GM23338 (cell line): ENCODE measurements around the gene ZACN. TPM values are rescaled to one million over a fixed set of nuclear protein-coding genes. Genes with fewer than 3 reads are reported as not detected.

Source experiments
- ATAC-seq: fragments of 200-7000 bp; cut with Tn5 transposase; 3 replicates; pipeline ENCODE4 v1.9.1; 2020
- DNase-seq: peaks from one replicate; pipeline ENCODE4 v3.0.0-alpha.2; 2015; ENCODE audit warnings: low spot score
- H2AFZ ChIP-seq: fragments of 200-600 bp; sonication (generic); 2 replicates; pipeline ENCODE4 v1.8.0; 2016; ENCODE audit warnings: antibody characterized with exemption, mild to moderate bottlenecking, moderate library complexity
- H3F3A ChIP-seq: fragments of 200-600 bp; sonication (generic); replicated peaks from 2 replicates; pipeline ENCODE4 v1.8.0; 2017; ENCODE audit warnings: antibody characterized with exemption, mixed run types, low read depth
- H3K27ac ChIP-seq: fragments of 200-600 bp; sonication (generic); 2 replicates; pipeline ENCODE4 v1.6.1; 2016; ENCODE audit warnings: low read depth
- H3K27me3 ChIP-seq: fragments of 200-600 bp; sonication (generic); 2 replicates; pipeline ENCODE4 v1.8.0; 2016; ENCODE audit warnings: mild to moderate bottlenecking, mixed run types, moderate library complexity; ENCODE audit not compliant: insufficient read depth
- H3K36me3 ChIP-seq: fragments of 200-600 bp; sonication (generic); 2 replicates; pipeline ENCODE4 v1.8.0; 2016; ENCODE audit warnings: mild to moderate bottlenecking; ENCODE audit not compliant: insufficient read depth
- H3K4me1 ChIP-seq: fragments of 200-600 bp; sonication (generic); 2 replicates; pipeline ENCODE4 v1.8.0; 2016; ENCODE audit warnings: mild to moderate bottlenecking, moderate library complexity; ENCODE audit not compliant: insufficient read depth
- H3K4me2 ChIP-seq: fragments of 200-600 bp; sonication (generic); 2 replicates; pipeline ENCODE4 v1.7.1; 2017; ENCODE audit warnings: mixed run types
- H3K4me3 ChIP-seq: fragments of 200-600 bp; sonication (generic); 2 replicates; pipeline ENCODE4 v1.6.1; 2016; ENCODE audit warnings: mixed run types
- H3K79me2 ChIP-seq: fragments of 200-600 bp; sonication (generic); replicated peaks from 2 replicates; pipeline ENCODE4 v1.8.0; 2017; ENCODE audit warnings: mild to moderate bottlenecking; ENCODE audit not compliant: insufficient read depth
- H3K9me2 ChIP-seq: fragments of 200-600 bp; sonication (generic); 2 replicates; pipeline ENCODE4 v1.8.0; 2017; ENCODE audit not compliant: insufficient read depth
- H4K20me1 ChIP-seq: fragments of 200-600 bp; sonication (generic); replicated peaks from 2 replicates; pipeline ENCODE4 v1.8.0; 2017; ENCODE audit warnings: mild to moderate bottlenecking; ENCODE audit not compliant: insufficient read depth
- H3K27ac Mint-ChIP-seq: 2 replicates; pipeline ENCODE4 v1.8.0; 2020; ENCODE audit warnings: inconsistent platforms, mild to moderate bottlenecking, moderate library complexity, mixed read lengths
- H3K27me3 Mint-ChIP-seq: 3 replicates; pipeline ENCODE4 v1.8.0; 2022; ENCODE audit warnings: low read depth, mild to moderate bottlenecking, moderate library complexity, mixed read lengths, inconsistent platforms; ENCODE audit not compliant: insufficient read depth, poor library complexity
- H3K36me3 Mint-ChIP-seq: 3 replicates; pipeline ENCODE4 v1.8.0; 2021; ENCODE audit warnings: low read depth, mild to moderate bottlenecking, inconsistent platforms, moderate library complexity, mixed read lengths
- H3K4me1 Mint-ChIP-seq: 3 replicates; pipeline ENCODE4 v1.8.0; 2020; ENCODE audit warnings: mild to moderate bottlenecking, inconsistent platforms, mixed read lengths
- H3K4me3 Mint-ChIP-seq: 3 replicates; pipeline ENCODE4 v1.8.0; 2021; ENCODE audit warnings: moderate library complexity, mild to moderate bottlenecking, inconsistent platforms, mixed read lengths
- H3K9me3 Mint-ChIP-seq: 3 replicates; pipeline ENCODE4 v1.8.0; 2020; ENCODE audit warnings: moderate library complexity, mild to moderate bottlenecking, inconsistent platforms, mixed read lengths
- CREB1 ChIP-seq: fragments of 250-450 bp; sonication (Bioruptor Pico); IDR thresholded peaks from 2 replicates; pipeline ENCODE4 v1.5.0; 2020; ENCODE audit warnings: low read depth, mild to moderate bottlenecking, moderate library complexity
- EZH2phosphoT487 ChIP-seq: fragments of 200-600 bp; sonication (generic); IDR thresholded peaks from one replicate; pipeline ENCODE4 v1.8.1; 2018; ENCODE audit warnings: antibody characterized with exemption; ENCODE audit not compliant: unreplicated experiment
- STAT1 ChIP-seq: IDR thresholded peaks from one replicate; pipeline ENCODE4 v1.6.1; 2016; ENCODE audit warnings: antibody characterized with exemption; ENCODE audit not compliant: unreplicated experiment
- ZNF114 ChIP-seq: fragments of 250-450 bp; sonication (Bioruptor Pico); IDR thresholded peaks from 2 replicates; pipeline ENCODE4 v1.5.0; 2020; ENCODE audit warnings: mild to moderate bottlenecking, moderate library complexity
- polyA plus RNA-seq: library from polyadenylated mRNA; unstranded; fragments of >200 nt; fragmentation: Nextera tagmentation; extraction: Ambion mirVana; gene quantifications from 2 replicates; pipeline ENCODE4 v1.2.1, GENCODE V29; 2016
- total RNA-seq: library from RNA; depleted of rRNA; stranded (reverse); fragments of >200 nt; shearing (Covaris generic); gene quantifications from 2 replicates; pipeline ENCODE4 v1.2.3, GENCODE V29; 2014
- TF ChIP-seq, protein P1 (sequence below), 2 experiments: fragments of 200-600 bp in 1 of 2; sonication (generic) in 1 of 2; conservative IDR thresholded peaks; 2 replicates each; pipeline versions ENCODE4 v1.5.1 to v1.6.1; 2016 to 2017; ENCODE audit warnings: antibody characterized with exemption in 2 of 2, low read depth in 2 of 2, mild to moderate bottlenecking in 2 of 2, moderate library complexity in 1 of 2
- TF ChIP-seq, protein P2 (sequence below): fragments of 250-450 bp; sonication (Bioruptor Pico); IDR thresholded peaks from 2 replicates; pipeline ENCODE4 v1.5.0; 2020; ENCODE audit warnings: mild to moderate bottlenecking, moderate library complexity

Gene ZACN
- total and polyA plus RNA-seq, 2 experiments from 2014 or later: 0.47 TPM; not detected in 1

DNA sequence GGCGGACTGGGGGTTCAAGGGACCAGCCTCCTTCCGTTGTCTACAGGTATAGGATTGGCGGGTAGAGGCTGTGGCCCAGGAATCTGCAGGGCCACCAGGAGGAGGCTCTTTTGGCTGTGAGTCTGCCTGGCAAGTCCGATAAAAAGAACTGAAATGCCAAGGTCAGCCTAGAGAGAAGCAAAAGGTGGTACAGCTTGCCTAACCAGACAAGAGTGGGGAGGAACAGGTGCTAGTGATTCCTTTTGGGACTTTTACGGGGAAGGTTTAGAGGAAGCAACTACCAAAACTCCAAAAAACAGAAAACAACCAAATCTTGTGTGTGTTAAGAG is 46.2 kb upstream of the ZACN start:
- ATAC-seq (no peak), DNase-seq (no peak)
- peaks cover 23% of the 10 kb centered on the region for H3K4me1 Mint-ChIP-seq
- Histone ChIP-seq H3K4me1 (peaks cover 22% of the 10 kb centered on the region), H3K36me3 (no peaks in the 10 kb centered on the region), H4K20me1 (no peaks in the 10 kb centered on the region), H3F3A (peaks cover 12% of the 10 kb centered on the region), H3K79me2 (no peaks in the 10 kb centered on the region), H3K4me3 (no peak overlapping the region), H3K27me3 (no peaks in the 10 kb centered on the region), H3K4me2 (no peak overlapping the region), H3K27ac (no peak overlapping the region), H2AFZ (peak overlapping the region; percentile 72), H3K9me2 (no peaks in the 10 kb centered on the region)
- no peaks in the 10 kb centered on the region for H3K36me3 Mint-ChIP-seq
- H3K4me3 Mint-ChIP-seq: no peak overlapping the region
- H3K9me3 Mint-ChIP-seq: no peaks in the 10 kb centered on the region
- H3K27ac Mint-ChIP-seq: no peak overlapping the region
- H3K27me3 Mint-ChIP-seq: peaks cover 14% of the 10 kb centered on the region
- TF ChIP-seq, protein P1, sequence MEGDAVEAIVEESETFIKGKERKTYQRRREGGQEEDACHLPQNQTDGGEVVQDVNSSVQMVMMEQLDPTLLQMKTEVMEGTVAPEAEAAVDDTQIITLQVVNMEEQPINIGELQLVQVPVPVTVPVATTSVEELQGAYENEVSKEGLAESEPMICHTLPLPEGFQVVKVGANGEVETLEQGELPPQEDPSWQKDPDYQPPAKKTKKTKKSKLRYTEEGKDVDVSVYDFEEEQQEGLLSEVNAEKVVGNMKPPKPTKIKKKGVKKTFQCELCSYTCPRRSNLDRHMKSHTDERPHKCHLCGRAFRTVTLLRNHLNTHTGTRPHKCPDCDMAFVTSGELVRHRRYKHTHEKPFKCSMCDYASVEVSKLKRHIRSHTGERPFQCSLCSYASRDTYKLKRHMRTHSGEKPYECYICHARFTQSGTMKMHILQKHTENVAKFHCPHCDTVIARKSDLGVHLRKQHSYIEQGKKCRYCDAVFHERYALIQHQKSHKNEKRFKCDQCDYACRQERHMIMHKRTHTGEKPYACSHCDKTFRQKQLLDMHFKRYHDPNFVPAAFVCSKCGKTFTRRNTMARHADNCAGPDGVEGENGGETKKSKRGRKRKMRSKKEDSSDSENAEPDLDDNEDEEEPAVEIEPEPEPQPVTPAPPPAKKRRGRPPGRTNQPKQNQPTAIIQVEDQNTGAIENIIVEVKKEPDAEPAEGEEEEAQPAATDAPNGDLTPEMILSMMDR (conservative IDR thresholded peaks at IDR 0.05; ENCODE audit: low read depth in 2 of 2): no peak
- TF ChIP-seq STAT1 (no peak), CREB1 (no peak), EZH2phosphoT487 (no peak), ZNF114 (CRISPR knock-in tag) (no peak)
- TF ChIP-seq, protein P2, sequence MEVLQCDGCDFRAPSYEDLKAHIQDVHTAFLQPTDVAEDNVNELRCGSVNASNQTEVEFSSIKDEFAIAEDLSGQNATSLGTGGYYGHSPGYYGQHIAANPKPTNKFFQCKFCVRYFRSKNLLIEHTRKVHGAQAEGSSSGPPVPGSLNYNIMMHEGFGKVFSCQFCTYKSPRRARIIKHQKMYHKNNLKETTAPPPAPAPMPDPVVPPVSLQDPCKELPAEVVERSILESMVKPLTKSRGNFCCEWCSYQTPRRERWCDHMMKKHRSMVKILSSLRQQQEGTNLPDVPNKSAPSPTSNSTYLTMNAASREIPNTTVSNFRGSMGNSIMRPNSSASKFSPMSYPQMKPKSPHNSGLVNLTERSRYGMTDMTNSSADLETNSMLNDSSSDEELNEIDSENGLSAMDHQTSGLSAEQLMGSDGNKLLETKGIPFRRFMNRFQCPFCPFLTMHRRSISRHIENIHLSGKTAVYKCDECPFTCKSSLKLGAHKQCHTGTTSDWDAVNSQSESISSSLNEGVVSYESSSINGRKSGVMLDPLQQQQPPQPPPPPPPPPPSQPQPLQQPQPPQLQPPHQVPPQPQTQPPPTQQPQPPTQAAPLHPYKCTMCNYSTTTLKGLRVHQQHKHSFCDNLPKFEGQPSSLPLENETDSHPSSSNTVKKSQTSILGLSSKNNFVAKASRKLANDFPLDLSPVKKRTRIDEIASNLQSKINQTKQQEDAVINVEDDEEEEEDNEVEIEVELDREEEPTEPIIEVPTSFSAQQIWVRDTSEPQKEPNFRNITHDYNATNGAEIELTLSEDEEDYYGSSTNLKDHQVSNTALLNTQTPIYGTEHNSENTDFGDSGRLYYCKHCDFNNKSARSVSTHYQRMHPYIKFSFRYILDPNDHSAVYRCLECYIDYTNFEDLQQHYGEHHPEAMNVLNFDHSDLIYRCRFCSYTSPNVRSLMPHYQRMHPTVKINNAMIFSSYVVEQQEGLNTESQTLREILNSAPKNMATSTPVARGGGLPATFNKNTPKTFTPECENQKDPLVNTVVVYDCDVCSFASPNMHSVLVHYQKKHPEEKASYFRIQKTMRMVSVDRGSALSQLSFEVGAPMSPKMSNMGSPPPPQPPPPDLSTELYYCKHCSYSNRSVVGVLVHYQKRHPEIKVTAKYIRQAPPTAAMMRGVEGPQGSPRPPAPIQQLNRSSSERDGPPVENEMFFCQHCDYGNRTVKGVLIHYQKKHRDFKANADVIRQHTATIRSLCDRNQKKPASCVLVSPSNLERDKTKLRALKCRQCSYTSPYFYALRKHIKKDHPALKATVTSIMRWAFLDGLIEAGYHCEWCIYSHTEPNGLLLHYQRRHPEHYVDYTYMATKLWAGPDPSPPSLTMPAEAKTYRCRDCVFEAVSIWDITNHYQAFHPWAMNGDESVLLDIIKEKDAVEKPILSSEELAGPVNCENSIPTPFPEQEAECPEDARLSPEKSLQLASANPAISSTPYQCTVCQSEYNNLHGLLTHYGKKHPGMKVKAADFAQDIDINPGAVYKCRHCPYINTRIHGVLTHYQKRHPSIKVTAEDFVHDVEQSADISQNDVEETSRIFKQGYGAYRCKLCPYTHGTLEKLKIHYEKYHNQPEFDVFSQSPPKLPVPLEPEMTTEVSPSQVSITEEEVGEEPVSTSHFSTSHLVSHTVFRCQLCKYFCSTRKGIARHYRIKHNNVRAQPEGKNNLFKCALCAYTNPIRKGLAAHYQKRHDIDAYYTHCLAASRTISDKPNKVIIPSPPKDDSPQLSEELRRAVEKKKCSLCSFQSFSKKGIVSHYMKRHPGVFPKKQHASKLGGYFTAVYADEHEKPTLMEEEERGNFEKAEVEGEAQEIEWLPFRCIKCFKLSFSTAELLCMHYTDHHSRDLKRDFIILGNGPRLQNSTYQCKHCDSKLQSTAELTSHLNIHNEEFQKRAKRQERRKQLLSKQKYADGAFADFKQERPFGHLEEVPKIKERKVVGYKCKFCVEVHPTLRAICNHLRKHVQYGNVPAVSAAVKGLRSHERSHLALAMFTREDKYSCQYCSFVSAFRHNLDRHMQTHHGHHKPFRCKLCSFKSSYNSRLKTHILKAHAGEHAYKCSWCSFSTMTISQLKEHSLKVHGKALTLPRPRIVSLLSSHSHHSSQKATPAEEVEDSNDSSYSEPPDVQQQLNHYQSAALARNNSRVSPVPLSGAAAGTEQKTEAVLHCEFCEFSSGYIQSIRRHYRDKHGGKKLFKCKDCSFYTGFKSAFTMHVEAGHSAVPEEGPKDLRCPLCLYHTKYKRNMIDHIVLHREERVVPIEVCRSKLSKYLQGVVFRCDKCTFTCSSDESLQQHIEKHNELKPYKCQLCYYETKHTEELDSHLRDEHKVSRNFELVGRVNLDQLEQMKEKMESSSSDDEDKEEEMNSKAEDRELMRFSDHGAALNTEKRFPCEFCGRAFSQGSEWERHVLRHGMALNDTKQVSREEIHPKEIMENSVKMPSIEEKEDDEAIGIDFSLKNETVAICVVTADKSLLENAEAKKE (CRISPR knock-in tag): no peak
